GM18505 (cell line): ENCODE measurements around the gene TAPBPL.
A peak's percentile ranks its signal among the peaks of the same experiment; 100 is the strongest.
"Not testable (repeated sequence)": the region's sequence is repeated elsewhere in the genome, so short reads cannot be mapped to it uniquely, and the experiment has no call there.

ENCODE experiments used
- ATAC-seq: cut with Tn5 transposase; IDR thresholded peaks from one replicate; pipeline ENCODE4 v1.9.1; 2021; ENCODE audit not compliant: unreplicated experiment
- POLR2A ChIP-seq: IDR thresholded peaks from 4 replicates; pipeline ENCODE4 v1.6.1; 2011; ENCODE audit warnings: borderline replicate concordance; ENCODE audit not compliant: insufficient read depth, insufficient read length; ENCODE audit errors: extremely low read depth

Gene TAPBPL

GRCh38 chr12:6451348-6452244, at the start of gene TAPBPL:
TAPBPL (plus strand) TSS chr12:6452042; CDS start chr12:6452249, 207 bp downstream.
- TF ChIP-seq POLR2A = peak; percentile 69
- ATAC-seq = peak; percentile 47

GRCh38 chr12:6404390-6404789, 47.5 kb upstream of the TAPBPL start:
- no peak for ATAC-seq
- no peak for TF ChIP-seq POLR2A

- no peak for ATAC-seq
- TF ChIP-seq POLR2A = no peak
Observed at GRCh38 chr12:6405963-6406362, 45.9 kb upstream of the TAPBPL start.

DNA sequence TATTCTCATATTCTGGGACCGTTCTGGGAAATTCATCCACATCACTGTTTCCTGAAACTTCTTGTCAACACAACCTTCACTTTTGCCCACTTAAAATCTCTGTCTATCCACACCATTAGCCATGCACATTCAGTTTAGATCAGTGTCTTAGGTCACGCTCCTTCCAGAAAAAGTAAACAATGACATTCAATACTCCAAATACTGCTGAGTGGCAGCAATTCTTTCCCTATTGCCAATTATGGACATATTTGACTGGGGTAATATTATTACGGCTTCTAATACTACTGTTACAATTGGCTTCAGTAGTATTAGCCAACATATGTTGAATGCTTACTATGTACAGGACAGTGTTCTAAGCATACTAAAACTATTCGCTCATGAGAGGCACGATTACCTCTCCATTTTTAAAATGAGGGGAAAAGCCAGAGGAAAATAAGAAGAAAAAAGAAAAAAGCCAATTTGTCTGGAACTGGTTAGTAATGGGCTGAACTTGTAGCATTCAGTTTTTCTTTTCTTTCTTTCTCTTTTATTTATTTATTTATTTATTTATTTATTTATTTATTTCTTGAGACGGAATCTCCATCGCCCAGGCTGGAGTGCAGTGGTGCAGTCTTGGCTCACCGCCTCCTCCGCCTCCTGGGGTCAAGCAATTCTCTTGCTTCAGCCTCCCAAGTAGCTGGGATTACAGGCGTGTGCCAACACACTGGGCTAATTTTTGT, 44.4 kb upstream of the TAPBPL start:
- no peak for TF ChIP-seq POLR2A
- ATAC-seq = no peak

GRCh38 chr12:6416596-6416995, 35.2 kb upstream of the TAPBPL start:
- TF ChIP-seq POLR2A = no peak
- no peak for ATAC-seq

DNA sequence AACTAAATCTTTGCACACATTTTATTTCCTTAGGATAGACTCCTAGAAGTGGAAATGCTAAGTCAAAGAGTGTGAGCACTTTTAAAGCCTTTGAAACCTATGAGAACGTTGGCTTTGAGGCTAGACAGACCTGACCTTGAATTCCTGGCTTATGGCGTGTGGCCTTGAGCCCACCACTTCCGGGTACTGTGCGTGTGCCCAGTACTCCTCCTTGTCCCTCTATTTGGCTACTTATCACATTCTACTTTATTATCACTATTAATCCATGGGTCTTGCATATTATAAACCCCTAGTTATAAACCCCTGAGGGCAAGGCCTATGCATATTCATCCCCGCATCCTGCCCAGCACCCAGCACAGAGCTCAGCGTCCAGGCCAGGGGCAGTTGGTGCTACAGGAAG, 33.0 kb upstream of the TAPBPL start:
- no peak for TF ChIP-seq POLR2A
- ATAC-seq = no peak

DNA sequence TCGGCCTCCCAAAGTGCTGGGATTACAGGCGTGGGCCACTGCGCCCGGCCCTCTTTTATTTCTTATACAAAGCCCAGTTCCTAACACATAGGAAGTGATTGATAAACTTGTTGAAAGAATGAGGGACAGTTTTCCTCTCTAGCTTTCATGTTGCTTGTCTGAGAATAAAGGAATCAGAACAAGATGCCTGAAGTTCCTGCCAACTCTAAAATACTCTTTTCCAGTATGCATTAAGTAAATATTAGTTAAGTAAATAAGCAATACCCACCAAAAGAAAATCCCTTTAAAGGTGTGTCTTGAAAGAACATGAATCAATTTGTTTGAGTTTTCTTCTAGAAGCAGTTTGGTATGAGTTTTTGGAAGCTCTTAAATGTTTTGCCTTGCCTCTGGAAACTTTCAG, 31.5 kb upstream of the TAPBPL start:
- ATAC-seq = no peak
- TF ChIP-seq POLR2A = no peak

GRCh38 chr12:6423267-6424007, 28.4 kb upstream of the TAPBPL start:
- ATAC-seq = no peak
- TF ChIP-seq POLR2A = no peak

GRCh38 chr12:6424008-6424347, 27.9 kb upstream of the TAPBPL start:
- ATAC-seq = no peak
- TF ChIP-seq POLR2A = no peak

DNA sequence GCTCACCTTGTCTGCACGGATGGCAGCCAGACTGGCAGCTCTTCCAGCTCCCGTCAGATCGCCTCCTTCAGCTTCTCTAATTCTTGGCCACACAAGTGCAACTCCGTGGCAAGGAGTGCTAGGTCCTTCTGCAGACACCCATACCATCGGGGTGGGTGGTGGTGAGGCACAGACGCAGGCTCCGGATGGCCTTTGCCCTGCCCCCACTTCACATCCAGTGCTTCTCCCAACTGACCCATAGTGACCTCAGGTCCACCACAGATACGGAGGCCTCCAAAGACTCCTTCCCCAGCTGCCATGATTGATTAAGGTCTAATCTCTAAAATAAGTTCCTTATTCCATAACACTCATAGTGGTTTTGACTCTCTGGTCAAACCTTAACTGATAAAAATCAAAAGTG, 27.0 kb upstream of the TAPBPL start:
- no peak for ATAC-seq

DNA sequence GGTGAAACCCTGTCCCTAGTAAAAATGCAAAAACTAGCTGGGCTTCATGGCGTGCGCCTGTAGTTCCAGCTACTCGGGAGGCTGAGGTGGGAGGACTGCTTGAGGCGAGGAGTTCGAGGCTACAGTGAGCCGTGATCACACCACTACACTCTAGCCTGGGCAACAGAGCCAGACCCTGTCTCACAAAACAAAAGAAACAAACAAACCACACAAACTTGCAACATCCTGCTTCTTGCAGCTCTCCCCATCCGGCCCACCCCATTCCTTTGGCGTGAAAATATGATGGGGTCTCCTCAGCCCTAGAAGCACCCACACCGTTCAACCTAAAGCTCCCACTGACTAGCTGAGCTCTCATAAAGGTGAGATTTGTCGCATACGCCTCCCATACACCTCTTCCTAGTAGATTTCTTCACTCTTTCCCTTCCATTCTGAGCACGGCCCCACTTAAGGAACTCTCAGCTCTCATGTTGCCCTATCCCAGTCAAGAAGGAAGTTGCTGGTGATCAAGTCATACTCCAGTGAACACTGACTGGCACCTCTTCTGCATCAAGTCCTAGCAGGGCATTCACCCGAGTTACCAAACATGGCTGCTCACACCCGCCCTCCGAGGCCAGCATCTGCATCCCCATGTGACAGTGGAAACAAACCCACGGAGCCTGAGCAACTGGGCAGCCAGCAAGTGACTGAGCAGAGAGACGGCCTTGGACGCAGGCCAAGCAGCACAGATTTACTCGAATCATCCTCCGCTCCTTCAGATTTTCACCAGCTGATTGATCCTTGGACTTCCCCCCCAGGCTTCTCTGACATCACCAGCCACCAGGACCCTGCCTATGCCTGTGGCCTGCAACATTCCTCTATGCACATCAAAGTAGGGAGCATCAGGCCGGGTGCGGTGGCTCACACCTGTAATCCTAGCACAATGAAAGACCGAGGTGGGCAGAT, 26.0 kb upstream of the TAPBPL start:
- TF ChIP-seq POLR2A = no peak

More for the DNA sequence above, 27.0 kb upstream of the TAPBPL start:
- no peak for TF ChIP-seq POLR2A

DNA sequence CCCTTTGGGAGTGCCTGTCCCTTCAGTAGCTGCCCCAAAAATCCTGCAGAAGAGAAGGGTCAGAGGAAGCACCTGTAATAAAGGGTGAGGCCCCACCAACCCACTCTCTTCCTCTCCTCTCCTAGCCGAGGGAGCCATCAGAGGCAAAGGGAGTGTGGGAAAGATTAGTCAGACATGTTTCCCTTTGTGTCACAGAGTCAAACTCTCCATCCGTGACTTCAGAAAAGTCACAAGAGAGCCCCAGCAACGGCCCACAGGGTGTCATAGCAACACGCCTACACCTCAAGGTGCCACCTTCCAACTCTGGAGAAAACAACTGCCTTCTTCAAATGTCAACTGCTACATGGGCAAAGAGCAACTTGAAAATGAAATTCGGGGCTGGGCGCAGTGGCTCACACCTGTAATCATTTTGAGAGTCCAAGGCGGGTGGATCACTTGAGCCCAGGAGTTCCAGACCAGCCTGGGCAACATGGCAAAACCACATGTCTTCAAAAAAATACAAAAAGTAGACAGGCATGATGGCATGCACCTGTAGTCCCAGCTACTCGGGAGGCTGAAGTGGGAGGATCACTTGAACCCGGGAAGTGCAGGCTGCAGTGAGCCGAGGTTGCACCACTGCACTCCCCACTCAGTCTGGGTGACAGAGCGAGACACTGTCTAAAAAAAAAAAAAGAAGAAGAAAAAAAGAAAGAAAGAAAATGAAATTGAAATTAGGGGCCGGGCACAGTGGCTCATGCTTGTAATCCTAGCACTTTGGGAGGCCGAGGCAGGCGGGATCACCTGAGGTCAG, 24.8 kb upstream of the TAPBPL start:
- peak; percentile 54 for ATAC-seq
- no peak for TF ChIP-seq POLR2A

More for the DNA sequence above, 26.0 kb upstream of the TAPBPL start:
- no peak for ATAC-seq

DNA sequence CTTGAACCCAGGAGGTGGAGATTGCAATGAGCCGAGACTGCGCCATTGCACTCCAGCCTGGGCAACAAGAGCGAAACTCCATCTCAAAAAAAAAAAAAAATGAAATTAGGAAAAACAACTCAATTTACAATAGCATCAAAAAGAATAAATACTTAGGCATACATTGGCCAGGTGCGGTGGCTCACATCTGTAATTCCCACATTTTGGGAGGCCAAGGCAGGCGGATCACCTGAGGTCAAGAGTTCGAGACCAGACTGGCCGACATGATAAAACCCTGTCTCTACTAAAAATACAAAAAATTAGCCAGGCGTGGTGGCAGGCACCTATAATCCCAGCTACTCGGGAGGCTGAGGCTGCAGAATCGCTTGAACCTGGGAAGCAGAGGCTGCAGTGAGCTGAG, 24.0 kb upstream of the TAPBPL start:
- not testable (repeated sequence) for ATAC-seq
